ENCODE measurements around the gene FBXO15.

Gene FBXO15

GRCh38 chr18:74154716-74155115 lies 7.1 kb upstream of the FBXO15 start:
- no peak overlapping the region for H3K4me3 ChIP-seq (ENCODE audit: low read depth, low read length)

- H3K4me3 ChIP-seq (ENCODE audit: low read depth, low read length) = no peak overlapping the region
Measured at GRCh38 chr18:74153793-74154192, 6.2 kb upstream of the FBXO15 start.

- no peak overlapping the region for H3K4me3 ChIP-seq (ENCODE audit: low read depth, low read length)
Measured at GRCh38 chr18:74153377-74153776, 5.7 kb upstream of the FBXO15 start.

- H3K4me3 ChIP-seq (ENCODE audit: low read depth, low read length) = no peak overlapping the region
Measured at GRCh38 chr18:74152857-74153256, 5.2 kb upstream of the FBXO15 start.

GRCh38 chr18:74152270-74152669 lies 4.6 kb upstream of the FBXO15 start:
- H3K4me3 ChIP-seq (ENCODE audit: low read depth, low read length) = no peak overlapping the region

GRCh38 chr18:74149878-74150277 lies 2.2 kb upstream of the FBXO15 start:
- no peak overlapping the region for H3K4me3 ChIP-seq (ENCODE audit: low read depth, low read length)

- H3K4me3 ChIP-seq (ENCODE audit: low read depth, low read length) = peak overlapping the region; percentile 99
Measured at GRCh38 chr18:74148543-74149070, 973 bp upstream of the FBXO15 start.

- peak overlapping the region; percentile 56 for H3K4me3 ChIP-seq (ENCODE audit: low read depth, low read length)
Measured at GRCh38 chr18:74147491-74147778, 199 bp downstream of the FBXO15 start.

GRCh38 chr18:74146756-74147155 lies 878 bp downstream of the FBXO15 start:
- H3K4me3 ChIP-seq (ENCODE audit: low read depth, low read length) = peak overlapping the region; percentile 56

GRCh38 chr18:74142252-74142651 lies 5.4 kb downstream of the FBXO15 start:
- no peak overlapping the region for H3K4me3 ChIP-seq (ENCODE audit: low read depth, low read length)

- H3K4me3 ChIP-seq (ENCODE audit: low read depth, low read length) = no peak overlapping the region
Measured at GRCh38 chr18:74141667-74142066, 6.0 kb downstream of the FBXO15 start.

GRCh38 chr18:74140582-74140981 lies 7.1 kb downstream of the FBXO15 start:
- no peak overlapping the region for H3K4me3 ChIP-seq (ENCODE audit: low read depth, low read length)

- no peak overlapping the region for H3K4me3 ChIP-seq (ENCODE audit: low read depth, low read length)
Measured at GRCh38 chr18:74139888-74140287, 7.7 kb downstream of the FBXO15 start.

- no peak overlapping the region for H3K4me3 ChIP-seq (ENCODE audit: low read depth, low read length)
Measured at GRCh38 chr18:74139411-74139810, 8.2 kb downstream of the FBXO15 start.

GRCh38 chr18:74137920-74138538 lies 9.6 kb downstream of the FBXO15 start:
- H3K4me3 ChIP-seq (ENCODE audit: low read depth, low read length) = no peak overlapping the region

- no peak overlapping the region for H3K4me3 ChIP-seq (ENCODE audit: low read depth, low read length)
Measured at GRCh38 chr18:74132201-74132600, 15.4 kb downstream of the FBXO15 start.

- H3K4me3 ChIP-seq (ENCODE audit: low read depth, low read length) = no peak overlapping the region
Measured at GRCh38 chr18:74131124-74131523, 16.5 kb downstream of the FBXO15 start.

GRCh38 chr18:74128159-74128558 lies 19.5 kb downstream of the FBXO15 start:
- no peak overlapping the region for H3K4me3 ChIP-seq (ENCODE audit: low read depth, low read length)

GRCh38 chr18:74126684-74127655 lies 20.7 kb downstream of the FBXO15 start:
- H3K4me3 ChIP-seq (ENCODE audit: low read depth, low read length) = no peak overlapping the region

GRCh38 chr18:74124642-74125041 lies 23.0 kb downstream of the FBXO15 start:
- H3K4me3 ChIP-seq (ENCODE audit: low read depth, low read length) = no peak overlapping the region

GRCh38 chr18:74123200-74123599 lies 24.4 kb downstream of the FBXO15 start:
- H3K4me3 ChIP-seq (ENCODE audit: low read depth, low read length) = no peak overlapping the region

Data from iPS-11a (cell line).